HG03159 (cell line): ENCODE results near the gene VPS18.

ENCODE experiments used
- ATAC-seq: cut with Tn5 transposase; IDR thresholded peaks from one replicate; pipeline ENCODE4 v1.9.1; 2021; ENCODE audit warnings: mild to moderate bottlenecking, moderate library complexity; ENCODE audit not compliant: unreplicated experiment

VPS18 gene

GRCh38 chr15:40900256-40901052 is 6.2 kb downstream of the VPS18 start:
- ATAC-seq: no peak

GRCh38 chr15:40901053-40901443 is 6.8 kb downstream of the VPS18 start:
- ATAC-seq: no peak

GRCh38 chr15:40902605-40903561 is 8.6 kb downstream of the VPS18 start:
- ATAC-seq: no peak

- ATAC-seq: no peak
Observed at GRCh38 chr15:40904552-40905201, 10.4 kb downstream of the VPS18 start.

- ATAC-seq: peak; percentile 63
Observed at GRCh38 chr15:40906091-40906990, 12.1 kb downstream of the VPS18 start.

- peak; percentile 4 for ATAC-seq
Observed at GRCh38 chr15:40906991-40907802, 12.9 kb downstream of the VPS18 start.

GRCh38 chr15:40908095-40908494 is 13.8 kb downstream of the VPS18 start:
- ATAC-seq: no peak

- ATAC-seq: no peak
Observed at GRCh38 chr15:40909662-40910630, 15.7 kb downstream of the VPS18 start.

GRCh38 chr15:40911141-40911540 is 16.9 kb downstream of the VPS18 start:
- no peak for ATAC-seq

GRCh38 chr15:40911693-40912092 is 17.4 kb downstream of the VPS18 start:
- ATAC-seq: no peak

- ATAC-seq: no peak
Observed at GRCh38 chr15:40912478-40912877, 18.2 kb downstream of the VPS18 start.

- no peak for ATAC-seq
Observed at GRCh38 chr15:40914013-40914412, 19.8 kb downstream of the VPS18 start.

- ATAC-seq: no peak
Observed at GRCh38 chr15:40914486-40914885, 20.2 kb downstream of the VPS18 start.

- no peak for ATAC-seq
Observed at GRCh38 chr15:40915116-40915661, 20.9 kb downstream of the VPS18 start.

GRCh38 chr15:40915679-40916078 is 21.4 kb downstream of the VPS18 start:
- ATAC-seq: no peak

- ATAC-seq: no peak
Observed at GRCh38 chr15:40917585-40917984, 23.3 kb downstream of the VPS18 start.

- ATAC-seq: no peak
Observed at GRCh38 chr15:40918146-40918798, 24.0 kb downstream of the VPS18 start.
